Coronary artery (tissue), 2 donors: ENCODE results near the gene AOC1.

Experiments
- DNase-seq: peaks from one replicate; pipeline ENCODE4 v3.0.0-alpha.2; 2017; ENCODE audit warnings: low spot score
- H3K27ac ChIP-seq, 2 donors: fragments of 200-600 bp; sonication (generic); one replicate each; pipeline ENCODE4 v1.5.1; 2016 to 2019
- H3K4me3 ChIP-seq: fragments of 200-600 bp; sonication (generic); 2 replicates; pipeline ENCODE4 v1.5.1; 2016; ENCODE audit warnings: mild to moderate bottlenecking, moderate library complexity
- CTCF ChIP-seq: fragments of 200-600 bp; sonication (generic); IDR thresholded peaks from one replicate; pipeline ENCODE4 v1.5.1; 2019; ENCODE audit warnings: antibody characterized with exemption

Gene AOC1

GRCh38 chr7:150866932-150867564 lies 14.7 kb downstream of the AOC1 start:
- Histone ChIP-seq H3K27ac (no peak overlapping the region), H3K4me3 (no peak overlapping the region)
- DNase-seq = no peak
- TF ChIP-seq CTCF = no peak

- TF ChIP-seq CTCF = no peak
- H3K27ac ChIP-seq = no peak overlapping the region
- no peak for DNase-seq
- no peak overlapping the region for H3K4me3 ChIP-seq
Observed at GRCh38 chr7:150867605-150868004, 15.3 kb downstream of the AOC1 start.

GRCh38 chr7:150869467-150869866 lies 17.1 kb downstream of the AOC1 start:
- no peak overlapping the region for H3K4me3 ChIP-seq
- TF ChIP-seq CTCF = no peak
- no peak for DNase-seq
- H3K27ac ChIP-seq = no peak overlapping the region

GRCh38 chr7:150871601-150872000 lies 19.3 kb downstream of the AOC1 start:
- H3K4me3 ChIP-seq = no peak overlapping the region
- no peak for DNase-seq
- TF ChIP-seq CTCF = no peak
- no peak overlapping the region for H3K27ac ChIP-seq

- no peak overlapping the region for H3K4me3 ChIP-seq
- no peak for TF ChIP-seq CTCF
Observed at GRCh38 chr7:150874401-150875198, 22.3 kb downstream of the AOC1 start.

GRCh38 chr7:150875791-150876190 lies 23.5 kb downstream of the AOC1 start:
- Histone ChIP-seq H3K27ac (no peak overlapping the region), H3K4me3 (no peak overlapping the region)
- no peak for DNase-seq
- TF ChIP-seq CTCF = no peak

More at GRCh38 chr7:150874401-150875198, 22.3 kb downstream of the AOC1 start:
- no peak for DNase-seq
- no peak overlapping the region for H3K27ac ChIP-seq
